Measurements from ENCODE around the gene HYAL3. TPM values are rescaled to one million over a fixed set of nuclear protein-coding genes. Genes with fewer than 3 reads are reported as not detected.

HYAL3 gene
- total RNA-seq, 1 experiment from 2014 or later, result 2.9 TPM

GRCh38 chr3:50298836-50299637 lies at the start of gene HYAL3, which contains the start of gene NAA80 (continued):
- TF ChIP-seq STAT6 (CRISPR knock-in tag; conservative IDR thresholded peaks at IDR 0.05; ENCODE audit: low read depth) (no peak), ZNF416 (CRISPR knock-in tag; IDR thresholded peaks at IDR 0.05) (peak; percentile 73; the same call in 1 of the 2 replicates), SOX15 (CRISPR knock-in tag; IDR thresholded peaks at IDR 0.05) (no peak), ETV6 (CRISPR knock-in tag; IDR thresholded peaks at IDR 0.05) (peak; percentile 65; the same call in 1 of the 2 replicates), ESRRA (CRISPR knock-in tag; IDR thresholded peaks at IDR 0.05; ENCODE audit: borderline replicate concordance) (peak; percentile 72; the same call in 1 of the 2 replicates), FOXP4 (CRISPR knock-in tag; IDR thresholded peaks at IDR 0.05) (0 out of 2 replicates have a peak, but pooled peaks have one; percentile 62), ZNF532 (CRISPR knock-in tag; IDR thresholded peaks at IDR 0.05; ENCODE audit: borderline replicate concordance) (no peak), MAX (CRISPR knock-in tag; IDR thresholded peaks at IDR 0.05) (peak; percentile 34; the same call in 1 of the 2 replicates), PREB (CRISPR knock-in tag; IDR thresholded peaks at IDR 0.05; ENCODE audit: borderline replicate concordance) (0 out of 2 replicates have a peak, but pooled peaks have one; percentile 38), ERG (CRISPR knock-in tag; IDR thresholded peaks at IDR 0.05) (0 out of 2 replicates have a peak, but pooled peaks have one; percentile 19), IRF1 (CRISPR knock-in tag; IDR thresholded peaks at IDR 0.05) (no peak), FOXK1 (CRISPR knock-in tag; IDR thresholded peaks at IDR 0.05) (peak; percentile 81), ELF4 (CRISPR knock-in tag; IDR thresholded peaks at IDR 0.05; ENCODE audit: low read depth) (no peak), JAZF1 (CRISPR knock-in tag; IDR thresholded peaks at IDR 0.05) (no peak), NFYB (CRISPR knock-in tag; conservative IDR thresholded peaks at IDR 0.05; ENCODE audit: low read depth) (0 out of 2 replicates have a peak, but pooled peaks have one; percentile 33)
